HCT116 (cell line): ENCODE results near the gene UQCRQ. TPM values are rescaled to one million over a fixed set of nuclear protein-coding genes. Genes with fewer than 3 reads are reported as not detected.

ENCODE experiments used
- ATAC-seq: fragments of 200-7000 bp; cut with Tn5 transposase; 2 replicates; pipeline ENCODE4 v1.9.1; 2020; ENCODE audit warnings: mild to moderate bottlenecking, moderate library complexity
- BruUV-seq: library from RNA; stranded (reverse); fragments of 400-500 nt; replicated peaks from 2 replicates; lab custom pipeline; 2021; lab: Mats Ljungman, UMichigan
- CTCF ChIA-PET: fragments of 300-600 bp; sonication (Branson Sonifier 250); formaldehyde crosslinking; loops from one replicate; lab custom pipeline; 2021; ENCODE audit warnings: antibody characterized with exemption; lab: Charles Lee
- POLR2A ChIA-PET: fragments of 300-600, 350-600 bp; sonication (Branson Sonifier 250); formaldehyde crosslinking; loops from one replicate; lab custom pipeline; 2021; ENCODE audit warnings: antibody characterized with exemption; lab: Charles Lee
- RAD21 ChIA-PET, 2 experiments: fragments of 300-600 bp; sonication (Branson Sonifier 250); formaldehyde crosslinking; loops; one replicate each; lab custom pipeline; 2023; ENCODE audit warnings: low total read pairs in 2 of 2; ENCODE audit not compliant: uncharacterized antibody in 2 of 2, unreplicated experiment in 2 of 2, low non-redundant PET in 1 of 2; lab: Charles Lee
- DNase-seq: peaks from one replicate; pipeline ENCODE4 v3.0.0-alpha.2; 2010; ENCODE audit warnings: low read depth, low spot score
- H2AFZ ChIP-seq: fragments of 200-600 bp; shearing (Covaris generic), sonication (generic); 2 replicates; pipeline ENCODE4 v1.6.1; 2017; ENCODE audit warnings: low read depth, mixed run types, mixed read lengths, antibody characterized with exemption, low read length; ENCODE audit not compliant: poor library complexity, severe bottlenecking
- H3K27ac ChIP-seq: 2 replicates; pipeline ENCODE4 v1.5.1; 2012; ENCODE audit warnings: low read depth, low read length
- H3K27me3 ChIP-seq: fragments of 200-600 bp; sonication (generic); 2 replicates; pipeline ENCODE4 v1.6.1; 2016; ENCODE audit warnings: mixed run types, low read length, mixed read lengths; ENCODE audit not compliant: insufficient read depth
- H3K36me3 ChIP-seq, 2 experiments: fragments of 200-500 bp in 1 of 2; fragments of 200-600 bp in 1 of 2; sonication (Bioruptor generic) in 1 of 2; sonication (generic) in 1 of 2; 2 replicates each; pipeline versions ENCODE4 v1.5.1 to v1.6.1; 2014 to 2016; ENCODE audit warnings: low read length in 2 of 2, inconsistent platforms in 1 of 2, mixed read lengths in 1 of 2, mixed run types in 1 of 2; ENCODE audit not compliant: insufficient read depth in 2 of 2, control insufficient read depth in 1 of 2
- H3K4me1 ChIP-seq, 2 experiments: fragments of 200-600 bp in 1 of 2; sonication (generic) in 1 of 2; 2 replicates each; pipeline versions ENCODE4 v1.5.1 to v1.6.1; 2012 to 2017; ENCODE audit warnings: low read length in 2 of 2, inconsistent platforms in 1 of 2, mild to moderate bottlenecking in 1 of 2, mixed read lengths in 1 of 2, mixed run types in 1 of 2, moderate library complexity in 1 of 2; ENCODE audit not compliant: insufficient read depth in 2 of 2, control insufficient read depth in 1 of 2
- H3K4me2 ChIP-seq: fragments of 200-600 bp; sonication (generic); 2 replicates; pipeline ENCODE4 v1.6.1; 2017; ENCODE audit warnings: mixed run types, low read length, mixed read lengths
- H3K4me3 ChIP-seq, 2 experiments: fragments of 200-600 bp in 1 of 2; sonication (generic) in 1 of 2; replicated peaks in 1 of 2; 2 replicates each; pipeline ENCODE4 v1.5.1; 2011 to 2016; ENCODE audit warnings: low read length in 2 of 2, control low read depth in 1 of 2, low read depth in 1 of 2, mild to moderate bottlenecking in 1 of 2, mixed read lengths in 1 of 2, mixed run types in 1 of 2
- H3K79me2 ChIP-seq: fragments of 200-600 bp; sonication (generic); 2 replicates; pipeline ENCODE4 v1.6.1; 2017; ENCODE audit warnings: mild to moderate bottlenecking, mixed run types, low read length, moderate library complexity, mixed read lengths; ENCODE audit not compliant: insufficient read depth
- H3K9ac ChIP-seq: fragments of 200-600 bp; sonication (generic); 2 replicates; pipeline ENCODE4 v1.6.1; 2016; ENCODE audit warnings: low read length, mixed read lengths
- H3K9me2 ChIP-seq: fragments of 200-600 bp; sonication (generic), shearing (Covaris generic); 2 replicates; pipeline ENCODE4 v1.6.1; 2017; ENCODE audit warnings: mixed run types, mild to moderate bottlenecking, moderate library complexity; ENCODE audit not compliant: insufficient read depth
- H3K9me3 ChIP-seq, 2 experiments: fragments of 200-500 bp in 1 of 2; fragments of 200-600 bp in 1 of 2; sonication (Bioruptor generic) in 1 of 2; sonication (generic) in 1 of 2; 2 replicates each; pipeline ENCODE4 v1.6.1; 2014 to 2017; ENCODE audit warnings: low read length in 2 of 2, mixed read lengths in 2 of 2, inconsistent platforms in 1 of 2, low read depth in 1 of 2, mild to moderate bottlenecking in 1 of 2, mixed run types in 1 of 2, moderate library complexity in 1 of 2; ENCODE audit not compliant: control insufficient read depth in 1 of 2, insufficient read depth in 1 of 2
- H4K20me1 ChIP-seq: fragments of 200-600 bp; sonication (generic), shearing (Covaris generic); 2 replicates; pipeline ENCODE4 v1.6.1; 2017; ENCODE audit warnings: mixed run types, mild to moderate bottlenecking, moderate library complexity; ENCODE audit not compliant: insufficient read depth
- CBX3 ChIP-seq: IDR thresholded peaks from 2 replicates; pipeline ENCODE4 v1.6.1; 2012; ENCODE audit warnings: low read depth
- CEBPB ChIP-seq: IDR thresholded peaks from 2 replicates; pipeline ENCODE4 v1.6.1; 2012; ENCODE audit warnings: low read depth
- EZH2 ChIP-seq: fragments of 200-600 bp; sonication (generic); IDR thresholded peaks from 2 replicates; pipeline ENCODE4 v1.6.1; 2017; ENCODE audit warnings: antibody characterized with exemption, mixed run types
- FOSL1 ChIP-seq: IDR thresholded peaks from 2 replicates; pipeline ENCODE4 v1.6.1; 2012; ENCODE audit warnings: low read depth
- JUND ChIP-seq: IDR thresholded peaks from 2 replicates; pipeline ENCODE4 v1.6.1; 2012
- POLR2A ChIP-seq: IDR thresholded peaks from 2 replicates; pipeline ENCODE4 v1.7.0; 2011; ENCODE audit warnings: borderline replicate concordance; ENCODE audit not compliant: insufficient read depth, insufficient read length; ENCODE audit errors: extremely low read depth
- POLR2AphosphoS5 ChIP-seq: IDR thresholded peaks from 2 replicates; pipeline ENCODE4 v1.6.1; 2011; ENCODE audit warnings: mild to moderate bottlenecking, low read depth, low read length, moderate library complexity
- RAD21 ChIP-seq: IDR thresholded peaks from 2 replicates; pipeline ENCODE4 v1.6.1; 2012; ENCODE audit warnings: low read depth, mild to moderate bottlenecking
- SP1 ChIP-seq: IDR thresholded peaks from 2 replicates; pipeline ENCODE4 v1.6.1; 2012; ENCODE audit warnings: low read depth
- SRF ChIP-seq: IDR thresholded peaks from 2 replicates; pipeline ENCODE4 v1.6.1; 2012; ENCODE audit warnings: low read depth
- TCF7L2 ChIP-seq: IDR thresholded peaks from 2 replicates; pipeline ENCODE4 v1.7.0; 2011; ENCODE audit warnings: borderline replicate concordance, inconsistent platforms; ENCODE audit not compliant: insufficient read depth, insufficient read length; ENCODE audit errors: extremely low read depth
- YY1 ChIP-seq: IDR thresholded peaks from 2 replicates; pipeline ENCODE4 v1.6.1; 2011; ENCODE audit warnings: low read length, low read depth, moderate library complexity, mild to moderate bottlenecking; ENCODE audit not compliant: insufficient replicate concordance; ENCODE audit errors: extremely low read depth
- ZFX ChIP-seq: fragments of 450-650 bp; IDR thresholded peaks from 2 replicates; pipeline ENCODE4 v1.6.1; 2017
- intact Hi-C: fragments of 100-400 bp; cut with micrococcal nuclease; formaldehyde crosslinking; loops from 2 replicates; pipeline ENCODE4 v1.10.0; 2022
- total RNA-seq: library from RNA; stranded (reverse); gene quantifications from one replicate; pipeline ENCODE4 v1.2.1, GENCODE V29; 2021; ENCODE audit not compliant: unreplicated experiment
- TF ChIP-seq, protein P1 (sequence below): IDR thresholded peaks from 2 replicates; pipeline ENCODE4 v1.6.1; 2012

Gene UQCRQ
- total RNA-seq, 1 experiment from 2014 or later: 528 TPM

DNA sequence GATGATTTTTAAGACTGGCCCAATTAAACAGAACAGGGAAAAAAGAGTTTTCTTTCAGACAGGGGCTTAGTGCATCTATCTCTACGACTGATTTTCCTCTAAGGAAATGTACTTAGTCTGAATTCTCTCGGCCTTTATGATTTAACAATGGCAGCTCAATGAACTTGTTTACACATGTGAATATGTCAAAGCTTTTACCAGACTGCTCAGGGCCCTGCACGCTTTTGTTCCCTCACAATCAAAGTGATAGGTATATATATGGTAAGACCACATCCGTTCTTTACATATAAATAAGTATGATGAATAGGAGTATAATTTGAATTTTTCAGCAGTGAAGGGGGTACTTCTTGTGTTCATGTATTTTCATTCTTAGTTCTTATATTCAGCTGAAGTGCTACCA lies 34.6 kb downstream of the UQCRQ start:
- BruUV-seq: no TSS peak
- CTCF ChIA-PET: no interaction called here
- H3K4me2 ChIP-seq: no peak overlapping the region

DNA sequence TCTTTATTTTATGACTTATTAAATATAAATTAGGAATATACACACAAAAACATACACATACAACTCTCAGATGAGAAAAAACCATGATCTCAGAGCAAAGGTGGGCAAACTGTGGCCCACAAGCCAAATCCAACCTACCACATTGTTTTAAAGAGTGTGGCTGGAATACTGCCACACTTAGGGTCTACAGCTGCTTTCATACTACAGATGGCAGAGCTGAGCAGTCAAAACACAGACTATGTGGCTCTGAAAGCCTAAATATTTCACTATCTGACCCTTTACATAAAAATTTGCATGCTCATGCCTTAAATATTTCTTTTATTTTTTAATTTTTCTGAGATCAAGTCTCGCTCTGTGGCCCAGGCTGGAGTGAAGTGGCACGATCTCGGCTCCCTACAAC lies 35.3 kb downstream of the UQCRQ start:
- no peak for DNase-seq
- 0 out of 2 replicates have a peak, but pooled peaks cover 6% of the 10 kb centered on the region for H3K79me2 ChIP-seq
- H3K9me3 ChIP-seq: no peaks in the 10 kb centered on the region
- no peak overlapping the region for H3K4me2 ChIP-seq
- no peaks in the 10 kb centered on the region for H4K20me1 ChIP-seq
- intact Hi-C loops: no loop called here
- POLR2A ChIA-PET: no interaction called here
- RAD21 ChIA-PET: no interaction called here
- no TSS peak for BruUV-seq
- ATAC-seq: no peak
- H3K27ac ChIP-seq: no peak overlapping the region
- no peak overlapping the region for H2AFZ ChIP-seq
- no peaks in the 10 kb centered on the region for H3K27me3 ChIP-seq
- no peak overlapping the region for H3K9ac ChIP-seq
- CTCF ChIA-PET: no interaction called here
- no peaks in the 10 kb centered on the region for H3K9me2 ChIP-seq
- H3K4me1 ChIP-seq: no peaks in the 10 kb centered on the region
- peaks cover 17 to 21% of the 10 kb centered on the region in 2 experiments for H3K36me3 ChIP-seq
- no peak overlapping the region for H3K4me3 ChIP-seq
- TF ChIP-seq YY1 (no peak), CBX3 (no peak), ZFX (no peak), TCF7L2 (no peak), POLR2A (no peak), SP1 (no peak), RAD21 (no peak), CEBPB (no peak), POLR2AphosphoS5 (no peak), FOSL1 (no peak)
- TF ChIP-seq, protein P1, sequence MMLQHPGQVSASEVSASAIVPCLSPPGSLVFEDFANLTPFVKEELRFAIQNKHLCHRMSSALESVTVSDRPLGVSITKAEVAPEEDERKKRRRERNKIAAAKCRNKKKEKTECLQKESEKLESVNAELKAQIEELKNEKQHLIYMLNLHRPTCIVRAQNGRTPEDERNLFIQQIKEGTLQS: no peak

More for the DNA sequence above, 34.6 kb downstream of the UQCRQ start:
- H3K9ac ChIP-seq: no peak overlapping the region
- H3K9me3 ChIP-seq: no peaks in the 10 kb centered on the region
- H3K79me2 ChIP-seq: peaks cover 6% of the 10 kb centered on the region; the same call in 1 of the 2 replicates
- no peaks in the 10 kb centered on the region for H4K20me1 ChIP-seq
- H3K36me3 ChIP-seq: peaks cover 22 to 27% of the 10 kb centered on the region in 2 experiments
- RAD21 ChIA-PET: no interaction called here
- DNase-seq: no peak
- intact Hi-C loops: no loop called here
- H3K27ac ChIP-seq: no peak overlapping the region
- TF ChIP-seq POLR2AphosphoS5 (no peak), POLR2A (no peak), YY1 (no peak), SP1 (no peak), JUND (no peak), SRF (no peak), TCF7L2 (no peak), EZH2 (no peak), CEBPB (no peak), ZFX (no peak)
- no peak for ATAC-seq
- POLR2A ChIA-PET: no interaction called here
- H3K4me1 ChIP-seq: no peaks in the 10 kb centered on the region
- no peak overlapping the region for H3K4me3 ChIP-seq
- H3K9me2 ChIP-seq: no peaks in the 10 kb centered on the region
- H2AFZ ChIP-seq: no peak overlapping the region
- no peaks in the 10 kb centered on the region for H3K27me3 ChIP-seq
